Activated B cell treated with CpG ODN at 0.5 μM for 24 hours (primary cell): ENCODE measurements around the gene ASIC4. TPM values are rescaled to one million over a fixed set of nuclear protein-coding genes. Genes with fewer than 3 reads are reported as not detected.

Source experiments
- ATAC-seq: fragments of 200-7000 bp; cut with Tn5 transposase; one replicate; pipeline ENCODE4 v1.10.0; 2021; ENCODE audit warnings: low read depth, mild to moderate bottlenecking, moderate library complexity
- CTCF ChIA-PET: fragments of 350-600 bp; sonication (Branson Sonifier 250); formaldehyde crosslinking; loops from one replicate; lab custom pipeline; 2021; ENCODE audit warnings: antibody characterized with exemption; lab: Charles Lee
- POLR2A ChIA-PET: fragments of 350-600 bp; sonication (Branson Sonifier 250); formaldehyde crosslinking; loops from one replicate; lab custom pipeline; 2021; ENCODE audit warnings: antibody characterized with exemption; lab: Charles Lee
- DNase-seq: peaks from one replicate; pipeline ENCODE4 v3.0.0; 2022
- H3K27ac Mint-ChIP-seq: one replicate; pipeline ENCODE4 v1.8.0; 2020; ENCODE audit warnings: mixed read lengths
- H3K27me3 Mint-ChIP-seq: one replicate; pipeline ENCODE4 v1.8.0; 2021; ENCODE audit warnings: mixed read lengths
- H3K36me3 Mint-ChIP-seq: one replicate; pipeline ENCODE4 v1.8.0; 2021; ENCODE audit warnings: low read depth, mixed read lengths
- H3K4me1 Mint-ChIP-seq: one replicate; pipeline ENCODE4 v1.8.0; 2021; ENCODE audit warnings: mixed read lengths
- H3K4me3 Mint-ChIP-seq: one replicate; pipeline ENCODE4 v1.8.0; 2020; ENCODE audit warnings: mild to moderate bottlenecking, mixed read lengths
- H3K9me3 Mint-ChIP-seq: one replicate; pipeline ENCODE4 v1.8.0; 2020; ENCODE audit warnings: mixed read lengths
- intact Hi-C: fragments of 100-400 bp; cut with micrococcal nuclease; formaldehyde crosslinking; loops from one replicate; pipeline ENCODE4 v1.15.1; 2024
- total RNA-seq: library from RNA; stranded (reverse); gene quantifications from 2 replicates; pipeline ENCODE4 v1.2.3, GENCODE V29; 2022
- TF ChIP-seq, protein P1 (sequence below): fragments of 200-600 bp; IDR thresholded peaks from one replicate; pipeline ENCODE4 v1.8.0; 2022; ENCODE audit warnings: antibody characterized with exemption, mild to moderate bottlenecking

Gene ASIC4
- total RNA-seq, 1 donor from 2014 or later = not detected

DNA sequence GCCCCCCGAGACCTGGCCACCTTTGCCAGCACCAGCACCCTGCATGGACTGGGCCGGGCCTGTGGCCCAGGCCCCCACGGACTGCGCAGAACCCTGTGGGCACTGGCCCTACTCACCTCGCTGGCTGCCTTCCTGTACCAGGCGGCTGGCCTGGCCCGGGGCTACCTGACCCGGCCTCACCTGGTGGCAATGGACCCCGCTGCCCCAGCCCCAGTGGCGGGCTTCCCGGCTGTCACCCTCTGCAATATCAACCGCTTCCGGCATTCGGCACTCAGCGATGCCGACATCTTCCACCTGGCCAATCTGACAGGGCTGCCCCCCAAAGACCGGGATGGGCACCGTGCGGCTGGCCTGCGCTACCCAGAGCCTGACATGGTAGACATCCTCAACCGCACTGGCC is 554 bp downstream of the ASIC4 start:
- no peaks in the 10 kb centered on the region for H3K9me3 Mint-ChIP-seq
- POLR2A ChIA-PET = no interaction called here
- intact Hi-C loops = no loop called here
- H3K4me3 Mint-ChIP-seq = no peak overlapping the region
- CTCF ChIA-PET = no interaction called here
- TF ChIP-seq, protein P1, sequence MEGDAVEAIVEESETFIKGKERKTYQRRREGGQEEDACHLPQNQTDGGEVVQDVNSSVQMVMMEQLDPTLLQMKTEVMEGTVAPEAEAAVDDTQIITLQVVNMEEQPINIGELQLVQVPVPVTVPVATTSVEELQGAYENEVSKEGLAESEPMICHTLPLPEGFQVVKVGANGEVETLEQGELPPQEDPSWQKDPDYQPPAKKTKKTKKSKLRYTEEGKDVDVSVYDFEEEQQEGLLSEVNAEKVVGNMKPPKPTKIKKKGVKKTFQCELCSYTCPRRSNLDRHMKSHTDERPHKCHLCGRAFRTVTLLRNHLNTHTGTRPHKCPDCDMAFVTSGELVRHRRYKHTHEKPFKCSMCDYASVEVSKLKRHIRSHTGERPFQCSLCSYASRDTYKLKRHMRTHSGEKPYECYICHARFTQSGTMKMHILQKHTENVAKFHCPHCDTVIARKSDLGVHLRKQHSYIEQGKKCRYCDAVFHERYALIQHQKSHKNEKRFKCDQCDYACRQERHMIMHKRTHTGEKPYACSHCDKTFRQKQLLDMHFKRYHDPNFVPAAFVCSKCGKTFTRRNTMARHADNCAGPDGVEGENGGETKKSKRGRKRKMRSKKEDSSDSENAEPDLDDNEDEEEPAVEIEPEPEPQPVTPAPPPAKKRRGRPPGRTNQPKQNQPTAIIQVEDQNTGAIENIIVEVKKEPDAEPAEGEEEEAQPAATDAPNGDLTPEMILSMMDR = no peak
- ATAC-seq (no peak), DNase-seq (no peak)
- H3K27me3 Mint-ChIP-seq = peaks cover 80% of the 10 kb centered on the region
- H3K36me3 Mint-ChIP-seq = no peaks in the 10 kb centered on the region
- no peak overlapping the region for H3K27ac Mint-ChIP-seq
- H3K4me1 Mint-ChIP-seq = peaks cover 17% of the 10 kb centered on the region

DNA sequence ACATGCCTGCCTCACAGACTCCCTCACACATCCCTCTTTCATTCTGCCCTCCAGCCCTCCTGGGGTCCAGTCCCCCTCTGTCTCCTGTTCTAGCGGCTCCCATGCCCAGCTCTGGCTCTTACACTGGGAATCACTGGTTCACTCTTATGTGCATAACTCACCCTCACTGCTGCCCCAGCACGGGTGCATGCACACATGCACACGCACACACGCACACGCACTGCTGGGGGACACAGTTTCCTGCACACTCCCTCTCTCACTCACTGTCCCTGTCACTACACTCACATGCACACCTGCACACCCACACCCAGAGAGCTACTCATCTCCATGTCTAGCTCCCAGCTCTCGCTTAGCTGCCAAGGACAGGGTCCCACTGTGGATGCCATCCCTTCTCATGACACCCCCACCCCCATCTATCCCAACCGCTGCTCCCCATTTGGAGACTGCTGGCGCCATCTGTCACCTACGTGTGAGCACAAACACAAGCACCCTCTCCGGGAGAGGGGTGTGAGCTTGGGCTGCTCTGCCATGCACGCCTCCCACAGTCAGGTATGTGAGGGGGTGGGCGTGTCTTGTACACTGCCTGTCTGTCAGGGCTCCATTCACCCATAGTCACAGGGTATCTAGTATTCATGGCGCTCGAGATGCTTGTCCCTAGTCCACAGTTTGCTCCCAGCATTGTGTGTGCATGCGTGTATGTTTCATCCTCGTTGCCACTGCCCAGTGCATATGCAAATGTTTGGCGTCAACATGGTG is 1.8 kb downstream of the ASIC4 start:
- POLR2A ChIA-PET = no interaction called here
- H3K4me1 Mint-ChIP-seq = peaks cover 9% of the 10 kb centered on the region
- H3K4me3 Mint-ChIP-seq = no peak overlapping the region
- CTCF ChIA-PET = no interaction called here
- H3K9me3 Mint-ChIP-seq = no peaks in the 10 kb centered on the region
- H3K27me3 Mint-ChIP-seq = peaks cover 81% of the 10 kb centered on the region
- DNase-seq (no peak), ATAC-seq (no peak)
- no peaks in the 10 kb centered on the region for H3K36me3 Mint-ChIP-seq
- intact Hi-C loops = no loop called here
- TF ChIP-seq, protein P1 = no peak
- H3K27ac Mint-ChIP-seq = no peak overlapping the region

DNA sequence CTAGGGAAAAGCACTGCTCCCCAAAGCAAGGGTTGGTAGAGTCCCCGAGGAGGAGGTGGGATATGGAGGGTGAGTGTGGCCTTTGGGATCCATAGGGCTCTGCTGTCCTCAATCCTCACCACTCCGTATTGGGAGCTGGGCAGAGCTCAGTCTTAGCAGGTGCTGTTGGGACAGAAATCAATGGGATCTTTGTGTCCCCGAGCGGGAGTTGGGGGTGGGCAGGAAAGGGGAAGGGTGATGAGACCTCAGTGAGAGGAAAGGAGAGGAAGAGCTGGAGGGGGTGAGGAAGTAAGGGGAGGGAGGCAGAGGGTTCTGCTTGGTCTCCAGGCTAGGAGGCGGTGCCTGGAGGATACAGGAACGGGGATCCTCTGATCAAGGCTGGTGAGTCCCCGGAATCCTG is 2.6 kb downstream of the ASIC4 start:
- Mint-ChIP-seq H3K9me3 (no peaks in the 10 kb centered on the region), H3K4me1 (peaks cover 14% of the 10 kb centered on the region), H3K27ac (no peak overlapping the region), H3K27me3 (peaks cover 82% of the 10 kb centered on the region), H3K36me3 (no peaks in the 10 kb centered on the region), H3K4me3 (no peak overlapping the region)
- POLR2A ChIA-PET = no interaction called here
- ATAC-seq (no peak), DNase-seq (no peak)
- TF ChIP-seq, protein P1 = no peak
- intact Hi-C loops = no loop called here
- CTCF ChIA-PET = no interaction called here

DNA sequence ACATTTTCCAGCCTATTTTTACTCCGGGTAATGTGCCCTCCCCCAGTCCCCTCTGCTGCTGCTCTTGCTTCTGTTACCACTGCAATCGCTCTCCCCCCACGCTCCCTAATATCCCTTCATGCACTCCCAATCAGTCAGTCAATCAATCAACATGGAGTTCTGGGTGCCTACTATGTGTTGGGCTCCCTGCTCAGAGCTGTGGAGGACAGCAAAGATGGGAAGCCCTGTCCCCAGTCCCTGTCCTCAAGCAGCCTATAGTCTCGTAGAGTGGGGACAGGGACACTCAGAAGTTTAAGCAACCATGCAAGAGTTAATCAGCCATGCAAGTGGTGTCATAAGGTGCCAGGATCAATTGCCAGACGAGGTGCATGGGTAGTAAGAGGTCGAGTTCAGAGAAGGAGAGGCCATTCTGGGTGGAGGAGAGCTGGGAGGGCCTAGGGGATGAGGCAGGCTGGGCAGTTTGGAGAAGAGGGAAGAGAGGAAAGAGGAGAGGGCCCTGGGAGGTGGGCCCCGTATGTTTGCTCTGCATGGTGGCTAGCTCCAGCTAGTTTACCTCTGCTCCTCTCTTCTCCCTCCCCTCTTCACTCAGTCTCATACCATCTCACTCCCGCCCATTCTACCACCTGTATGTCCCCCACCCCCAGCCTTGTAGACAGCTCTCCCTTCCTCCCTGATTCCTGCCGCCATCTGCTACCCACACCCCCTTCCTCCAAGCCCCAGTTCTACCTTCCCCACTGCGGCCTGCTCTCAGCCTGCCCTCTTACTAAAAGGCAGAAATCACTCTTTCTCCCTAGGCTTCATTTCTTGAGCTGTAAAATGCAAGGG is 3.9 kb downstream of the ASIC4 start:
- TF ChIP-seq, protein P1 = no peak
- Mint-ChIP-seq H3K9me3 (no peaks in the 10 kb centered on the region), H3K4me3 (no peak overlapping the region), H3K36me3 (no peaks in the 10 kb centered on the region), H3K4me1 (peaks cover 17% of the 10 kb centered on the region), H3K27me3 (peaks cover 77% of the 10 kb centered on the region), H3K27ac (no peak overlapping the region)
- no peak for ATAC-seq
- POLR2A ChIA-PET = no interaction called here
- intact Hi-C loops = no loop called here
- CTCF ChIA-PET = interaction anchor here (1.4 kb wide), 1 partner anchor 12 kb away, joined by 4 read pairs; no protein-coding TSS in a partner anchor
- DNase-seq = no peak

DNA sequence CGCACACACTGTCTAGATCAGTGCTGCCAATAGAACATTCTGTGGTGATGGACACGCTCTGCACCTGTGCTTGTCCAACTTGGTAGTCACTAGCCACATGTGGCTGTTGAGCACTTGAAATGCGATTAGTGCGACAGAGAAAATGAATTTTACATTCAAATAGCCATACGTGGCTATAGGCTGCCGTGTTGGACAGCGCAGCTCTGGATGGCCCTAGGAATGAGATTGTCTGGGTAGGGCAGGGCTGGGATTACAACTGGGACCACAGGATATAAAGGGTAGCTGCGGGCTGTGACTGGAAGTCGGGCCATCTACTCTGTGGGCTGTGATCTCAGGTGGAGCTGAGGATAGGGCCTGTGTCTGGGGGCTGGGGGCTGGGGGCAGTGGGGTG is 5.2 kb downstream of the ASIC4 start:
- H3K27ac Mint-ChIP-seq = no peak overlapping the region
- ATAC-seq = no peak
- intact Hi-C loops = no loop called here
- DNase-seq = no peak
- TF ChIP-seq, protein P1 = no peak
- ChIA-PET POLR2A (no interaction called here), CTCF (no interaction called here)
- H3K4me3 Mint-ChIP-seq = no peak overlapping the region
- H3K36me3 Mint-ChIP-seq = no peaks in the 10 kb centered on the region
- H3K27me3 Mint-ChIP-seq = peaks cover 79% of the 10 kb centered on the region
- no peaks in the 10 kb centered on the region for H3K9me3 Mint-ChIP-seq
- peaks cover 17% of the 10 kb centered on the region for H3K4me1 Mint-ChIP-seq
